ENCODE results near the gene DOCK9. TPM values are rescaled to one million over a fixed set of nuclear protein-coding genes. Genes with fewer than 3 reads are reported as not detected.

The DOCK9 gene
- total RNA-seq, 1 donor from 2014 or later: 45.9 TPM

- Mint-ChIP-seq H3K36me3 (ENCODE audit: low read depth) (peaks cover 2% of the 10 kb centered on the region), H3K4me3 (ENCODE audit: unreplicated experiment) (no peak overlapping the region), H3K9me3 (ENCODE audit: low read depth) (peaks cover 3% of the 10 kb centered on the region), H3K27ac (ENCODE audit: unreplicated experiment) (no peak overlapping the region), H3K4me1 (ENCODE audit: low read depth) (peaks cover 45% of the 10 kb centered on the region), H3K27me3 (ENCODE audit: low read depth) (no peaks in the 10 kb centered on the region)
- DNase-seq (ENCODE audit: low spot score): no peak
- TF ChIP-seq CTCF (IDR thresholded peaks at IDR 0.05): no peak
Observed at GRCh38 chr13:99015606-99016490, 38.0 kb upstream of the DOCK9 start.

- DNase-seq (ENCODE audit: low spot score): no peak
- no peak overlapping the region for H3K4me3 Mint-ChIP-seq (ENCODE audit: unreplicated experiment)
- no peak overlapping the region for H3K27ac Mint-ChIP-seq (ENCODE audit: unreplicated experiment)
- H3K9me3 Mint-ChIP-seq (ENCODE audit: low read depth): peaks cover 3% of the 10 kb centered on the region
- no peak for TF ChIP-seq CTCF (IDR thresholded peaks at IDR 0.05)
- H3K36me3 Mint-ChIP-seq (ENCODE audit: low read depth): peaks cover 2% of the 10 kb centered on the region
- H3K4me1 Mint-ChIP-seq (ENCODE audit: low read depth): peaks cover 44% of the 10 kb centered on the region
- no peaks in the 10 kb centered on the region for H3K27me3 Mint-ChIP-seq (ENCODE audit: low read depth)
Observed at GRCh38 chr13:99014522-99014921, 36.7 kb upstream of the DOCK9 start.

GRCh38 chr13:99013951-99014350, 36.1 kb upstream of the DOCK9 start:
- TF ChIP-seq CTCF (IDR thresholded peaks at IDR 0.05): no peak
- Mint-ChIP-seq H3K4me3 (ENCODE audit: unreplicated experiment) (no peak overlapping the region), H3K36me3 (ENCODE audit: low read depth) (peaks cover 2% of the 10 kb centered on the region), H3K27me3 (ENCODE audit: low read depth) (no peaks in the 10 kb centered on the region), H3K9me3 (ENCODE audit: low read depth) (peaks cover 3% of the 10 kb centered on the region), H3K27ac (ENCODE audit: unreplicated experiment) (no peak overlapping the region), H3K4me1 (ENCODE audit: low read depth) (peaks cover 40% of the 10 kb centered on the region)
- DNase-seq (ENCODE audit: low spot score): no peak

GRCh38 chr13:99012539-99012938, 34.7 kb upstream of the DOCK9 start:
- H3K4me3 Mint-ChIP-seq (ENCODE audit: unreplicated experiment): no peak overlapping the region
- no peak overlapping the region for H3K27ac Mint-ChIP-seq (ENCODE audit: unreplicated experiment)
- no peaks in the 10 kb centered on the region for H3K36me3 Mint-ChIP-seq (ENCODE audit: low read depth)
- H3K4me1 Mint-ChIP-seq (ENCODE audit: low read depth): peaks cover 33% of the 10 kb centered on the region
- H3K9me3 Mint-ChIP-seq (ENCODE audit: low read depth): no peaks in the 10 kb centered on the region
- TF ChIP-seq CTCF (IDR thresholded peaks at IDR 0.05): no peak
- H3K27me3 Mint-ChIP-seq (ENCODE audit: low read depth): no peaks in the 10 kb centered on the region
- no peak for DNase-seq (ENCODE audit: low spot score)

GRCh38 chr13:99009987-99010551, 32.2 kb upstream of the DOCK9 start:
- Mint-ChIP-seq H3K4me1 (ENCODE audit: low read depth) (peaks cover 25% of the 10 kb centered on the region), H3K9me3 (ENCODE audit: low read depth) (no peaks in the 10 kb centered on the region), H3K27me3 (ENCODE audit: low read depth) (no peaks in the 10 kb centered on the region), H3K36me3 (ENCODE audit: low read depth) (no peaks in the 10 kb centered on the region), H3K4me3 (ENCODE audit: unreplicated experiment) (no peak overlapping the region), H3K27ac (ENCODE audit: unreplicated experiment) (no peak overlapping the region)
- no peak for TF ChIP-seq CTCF (IDR thresholded peaks at IDR 0.05)
- DNase-seq (ENCODE audit: low spot score): no peak
